Frontal cortex (tissue), 4 donors: ENCODE data around the gene TRABD2B. TPM values are rescaled to one million over a fixed set of nuclear protein-coding genes. Genes with fewer than 3 reads are reported as not detected.

Source experiments
- DNase-seq, 2 donors: peaks; one replicate each; pipeline ENCODE4 v3.0.0; 2012; ENCODE audit warnings: low spot score in 2 of 2
- FAIRE-seq: peaks from 2 replicates; lab custom pipeline; 2012; peaks lifted over from hg19 to GRCh38; lab: Jason Lieb, UNC
- total RNA-seq: library from RNA; depleted of rRNA; stranded (reverse); fragments of >200 nt; gene quantifications from one replicate; pipeline ENCODE4 v1.2.3, GENCODE V29; 2014
- donor health status: control.
- donor health status: control.
- donor health status: control.

TRABD2B gene
- total RNA-seq, 1 donor from 2014 or later, result under 0.01 TPM

DNA sequence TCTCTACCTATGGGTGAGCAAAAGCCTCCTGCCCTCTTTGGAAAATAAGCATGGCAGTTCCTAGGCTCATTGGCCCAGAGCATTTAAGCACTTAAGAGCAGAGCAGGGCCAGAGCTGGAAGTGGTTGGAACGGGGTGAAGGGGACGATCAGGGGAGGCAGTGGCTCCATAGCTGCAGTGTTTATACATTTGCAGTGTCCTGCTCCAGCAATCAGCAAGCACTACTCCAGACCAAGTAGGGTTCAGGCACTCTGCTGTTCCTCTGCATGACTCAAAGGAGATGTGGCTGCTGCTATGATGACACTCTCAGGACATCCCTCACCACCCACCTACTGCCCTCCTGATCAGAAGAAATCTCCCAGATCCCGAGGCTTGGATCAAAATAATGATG is 55.0 kb downstream of the TRABD2B start:
- FAIRE-seq (no peak), DNase-seq (no peak)

GRCh38 chr1:47941609-47942239 is 55.5 kb downstream of the TRABD2B start:
- no peak for DNase-seq
- no peak for FAIRE-seq

DNA sequence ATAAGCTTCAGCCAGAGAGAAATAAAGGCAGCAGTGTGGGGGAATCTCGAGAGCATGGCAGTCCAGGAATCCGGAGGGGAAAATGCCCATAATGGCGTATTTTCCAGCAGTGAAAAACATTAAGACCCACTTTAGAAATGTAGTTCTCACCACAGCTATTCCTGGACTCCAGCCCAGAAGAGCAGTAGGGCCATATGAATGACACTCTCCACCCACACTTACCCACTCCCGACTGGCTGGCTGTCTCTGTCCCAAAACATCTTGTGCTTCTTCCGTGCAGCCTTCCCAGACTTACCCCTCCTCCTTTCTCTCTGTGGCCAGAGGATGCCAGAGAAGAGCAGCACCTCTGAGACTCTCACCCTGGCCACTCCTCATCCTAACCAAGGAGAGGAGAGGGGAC is 56.4 kb downstream of the TRABD2B start:
- DNase-seq (no peak), FAIRE-seq (no peak)

GRCh38 chr1:47940326-47940725 is 56.9 kb downstream of the TRABD2B start:
- FAIRE-seq (no peak), DNase-seq (no peak)

DNA sequence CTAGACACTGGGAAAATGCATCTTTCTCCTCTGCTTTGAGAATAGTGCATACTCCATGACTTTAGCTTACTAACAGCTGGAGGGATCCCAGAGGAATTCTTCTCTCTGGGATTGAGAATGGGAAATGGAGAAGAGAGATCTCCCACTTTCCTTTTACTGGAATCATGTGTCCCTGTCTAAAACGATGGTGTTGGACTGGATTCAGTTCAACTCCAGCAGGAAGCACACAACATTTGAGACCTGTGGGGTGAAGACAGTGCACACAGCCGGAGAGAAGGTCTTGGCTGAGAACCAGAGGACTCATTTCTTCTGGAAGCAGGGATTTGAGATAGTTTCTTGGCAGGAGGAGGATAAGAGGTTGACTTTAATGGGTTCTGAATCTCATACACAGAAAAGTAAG is 58.7 kb downstream of the TRABD2B start:
- DNase-seq (no peak), FAIRE-seq (no peak)

- no peak for FAIRE-seq
- no peak for DNase-seq
Measured at GRCh38 chr1:47937586-47938254, 59.5 kb downstream of the TRABD2B start.

GRCh38 chr1:47936916-47937551 is 60.2 kb downstream of the TRABD2B start:
- FAIRE-seq, result no peak

DNA sequence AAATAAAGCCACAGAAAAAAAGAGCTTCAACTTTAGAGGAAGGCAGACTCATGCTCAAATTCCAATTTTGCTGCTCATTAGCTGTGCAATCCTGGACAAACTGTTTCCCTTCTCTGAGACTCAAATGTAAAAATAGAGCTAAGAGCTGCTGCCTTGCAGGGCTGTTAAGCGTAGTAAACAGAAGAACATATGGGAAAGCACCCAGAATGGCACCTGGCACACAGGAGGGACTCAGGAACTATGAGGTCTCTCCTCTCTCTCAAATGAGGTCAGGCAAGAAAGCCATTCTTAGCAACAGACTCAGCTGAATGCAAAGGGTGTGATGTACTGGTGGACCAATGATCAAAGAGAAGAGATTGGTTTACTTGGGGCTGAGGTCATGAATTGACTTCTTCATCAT is 61.3 kb downstream of the TRABD2B start:
- FAIRE-seq, result no peak
- no peak for DNase-seq

More at GRCh38 chr1:47936916-47937551, 60.2 kb downstream of the TRABD2B start:
- DNase-seq, result no peak

DNA sequence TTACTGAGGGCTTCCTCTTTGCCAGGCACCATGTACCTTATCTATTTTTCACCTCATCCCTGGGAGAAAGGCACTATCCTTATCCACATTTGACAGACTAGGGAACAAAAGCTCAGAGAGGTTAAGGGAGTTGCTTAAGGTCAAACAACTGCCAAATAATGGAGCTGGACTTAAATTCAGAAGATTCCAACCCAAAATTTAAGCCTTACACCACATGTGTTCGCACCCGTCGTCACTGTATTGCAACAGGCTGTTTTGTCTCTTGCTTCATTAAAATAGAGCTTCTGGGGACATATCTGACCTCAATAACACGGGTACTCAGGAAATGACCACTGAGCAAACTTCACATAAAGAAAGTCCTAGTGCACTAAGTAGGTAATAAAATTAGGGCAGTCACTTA is 62.0 kb downstream of the TRABD2B start:
- FAIRE-seq (no peak), DNase-seq (no peak)

DNA sequence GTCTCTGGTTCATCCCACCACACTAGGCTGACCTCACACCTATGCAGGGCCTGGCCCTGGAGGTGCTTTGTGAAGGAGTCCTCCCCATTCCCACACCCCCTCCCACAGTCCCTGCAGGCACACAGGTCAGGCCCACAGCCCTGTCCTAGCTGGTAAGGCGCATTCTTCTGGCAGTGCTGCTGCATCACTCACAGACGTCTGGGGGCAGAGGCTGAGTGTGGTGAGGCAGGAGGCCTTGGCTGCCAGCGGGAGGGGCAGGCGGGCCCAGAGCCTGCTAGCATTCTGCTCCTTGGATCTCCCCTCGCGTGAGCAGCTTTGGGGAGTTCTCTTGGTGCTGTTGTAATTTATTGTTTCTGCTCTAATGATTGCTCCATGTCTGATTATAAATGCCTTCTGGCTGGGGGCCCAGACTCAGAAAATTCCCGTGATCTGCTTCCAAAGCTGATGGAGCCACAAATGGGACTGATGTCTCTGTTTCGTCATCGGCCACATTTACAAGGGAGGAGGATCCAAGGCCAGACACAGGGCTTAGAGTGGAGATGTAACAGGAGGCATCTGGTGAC is 62.9 kb downstream of the TRABD2B start:
- no peak for DNase-seq
- no peak for FAIRE-seq

GRCh38 chr1:47932743-47933142 is 64.4 kb downstream of the TRABD2B start:
- DNase-seq, result no peak
- no peak for FAIRE-seq

- FAIRE-seq (no peak), DNase-seq (no peak)
Measured at GRCh38 chr1:47931395-47931794, 65.8 kb downstream of the TRABD2B start.

DNA sequence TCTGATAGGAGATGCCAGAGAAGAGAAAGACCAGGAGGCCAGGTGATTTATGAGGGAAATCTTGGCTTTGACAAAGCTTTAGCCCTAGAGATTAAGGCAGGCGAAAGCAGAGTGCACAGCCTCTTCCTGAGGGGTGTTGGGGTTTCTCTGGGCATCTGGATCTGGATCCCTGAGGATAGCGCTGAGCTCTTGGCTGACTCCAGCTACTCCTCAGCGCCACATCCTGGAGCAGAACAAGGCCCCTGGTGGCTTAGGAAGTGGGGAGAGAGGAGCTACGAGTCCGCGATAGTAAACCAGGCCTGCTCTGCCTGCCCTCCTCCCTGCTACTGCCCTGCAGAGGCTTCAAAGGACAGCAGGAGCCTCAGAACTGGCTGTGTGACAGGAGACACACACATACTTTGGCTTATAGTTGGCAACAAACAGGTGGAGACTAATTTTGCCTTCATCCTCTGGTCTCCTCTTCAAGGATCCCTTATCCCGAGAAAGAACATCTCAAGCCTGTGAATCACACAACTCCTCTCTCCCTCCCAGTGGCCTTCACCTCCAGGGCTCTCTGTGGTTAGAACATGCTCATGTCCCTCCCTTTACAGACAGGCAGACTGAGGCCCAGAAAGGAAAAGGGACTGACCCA is 66.9 kb downstream of the TRABD2B start:
- FAIRE-seq, result no peak

GRCh38 chr1:47927165-47927564 is 70.0 kb downstream of the TRABD2B start:
- FAIRE-seq, result no peak
- DNase-seq, result no peak

More for the DNA sequence above, 66.9 kb downstream of the TRABD2B start:
- DNase-seq, result no peak

GRCh38 chr1:47926461-47926999 is 70.7 kb downstream of the TRABD2B start:
- DNase-seq (no peak), FAIRE-seq (no peak)

- FAIRE-seq (no peak), DNase-seq (no peak)
Measured at GRCh38 chr1:47924270-47925048, 72.7 kb downstream of the TRABD2B start.

DNA sequence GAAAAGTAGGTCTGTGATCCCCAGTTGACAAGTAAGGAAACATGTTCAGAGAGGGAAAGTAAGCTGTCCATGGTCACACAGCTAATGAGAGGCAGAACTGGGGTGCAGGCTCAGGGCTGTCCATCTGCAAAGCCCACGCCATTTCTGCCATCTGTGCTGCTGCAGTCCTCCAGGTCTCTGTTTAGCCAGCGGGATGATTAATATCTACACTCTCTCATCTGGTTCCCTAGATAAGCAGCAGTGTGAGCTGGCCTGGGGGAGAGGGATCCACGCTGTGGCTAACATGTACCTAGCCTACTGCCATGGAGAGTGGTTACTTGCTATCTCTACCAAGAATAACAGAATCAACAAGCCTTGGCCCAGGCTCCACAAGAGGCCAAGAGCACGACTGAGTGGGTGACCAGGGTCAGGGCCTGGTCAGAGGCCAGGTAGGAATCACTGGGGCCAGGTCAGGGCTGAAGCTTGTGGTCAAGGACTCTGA is 75.2 kb downstream of the TRABD2B start:
- no peak for DNase-seq
- FAIRE-seq, result no peak

- no peak for FAIRE-seq
- DNase-seq, result no peak
Measured at GRCh38 chr1:47919113-47919833, 77.9 kb downstream of the TRABD2B start.
